Measurements from ENCODE around the gene NAE1. TPM values are rescaled to one million over a fixed set of nuclear protein-coding genes. Genes with fewer than 3 reads are reported as not detected.

NAE1 gene
- total RNA-seq, 2 experiments from 2014 or later, result 89.1 to 91.2 TPM

DNA sequence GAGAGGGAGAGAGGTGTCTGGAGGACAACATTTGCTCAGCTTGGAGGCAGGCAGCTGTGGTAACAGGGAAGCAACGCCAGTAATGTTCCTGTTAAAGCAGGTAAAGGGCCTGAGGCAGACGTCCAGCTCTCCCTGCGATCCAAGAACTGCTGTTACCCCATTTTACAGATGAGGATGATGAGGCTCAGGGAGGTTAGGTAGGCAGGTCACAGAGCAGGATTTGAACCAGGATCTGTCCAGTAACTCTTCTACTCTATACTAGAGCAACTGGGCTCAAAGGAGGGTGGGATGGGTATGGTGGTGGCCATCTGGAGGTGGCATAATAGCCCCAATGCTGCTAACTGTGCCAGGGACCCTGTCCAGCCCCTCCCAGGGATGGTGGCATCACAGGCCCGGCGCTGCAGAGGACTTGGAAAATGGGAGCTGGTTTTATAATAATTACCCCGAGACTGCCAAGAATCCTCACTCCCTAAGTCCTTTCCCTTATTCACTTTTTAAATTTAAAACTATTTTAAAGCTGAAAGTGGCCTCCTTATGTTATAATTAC, 25.5 kb upstream of the NAE1 start:
- CTCF ChIA-PET, result interaction anchor here (0.6 kb wide), 1 partner anchor 19 kb away, joined by 3 read pairs; no protein-coding TSS in a partner anchor
- no peaks in the 10 kb centered on the region for H3K36me3 Mint-ChIP-seq (ENCODE audit: low read depth)
- Histone ChIP-seq H3K9me3 (ENCODE audit: control insufficient read depth in 1 of 2, insufficient read depth in 1 of 2, low read length in 2 of 2) (no peaks in the 10 kb centered on the region), H3K4me3 (ENCODE audit: low read length) (no peak overlapping the region), H3K27me3 (ENCODE audit: control insufficient read depth in 1 of 2, insufficient read depth in 2 of 2, low read length in 2 of 2) (no peaks in the 10 kb centered on the region), H3K4me1 (ENCODE audit: insufficient read depth, low read length) (no peaks in the 10 kb centered on the region), H3K27ac (ENCODE audit: low read depth in 1 of 2, low read length in 2 of 2) (no peak overlapping the region), H3K36me3 (ENCODE audit: insufficient read depth, low read length) (no peaks in the 10 kb centered on the region)
- intact Hi-C loops (cut with DNase I, micrococcal nuclease), result no loop called here
- H3K27me3 Mint-ChIP-seq, result no peaks in the 10 kb centered on the region
- ATAC-seq (ENCODE audit: poor library complexity), result no peak
- no peak overlapping the region for H3K27ac Mint-ChIP-seq
- POLR2A ChIA-PET, result no interaction called here
- H3K4me3 Mint-ChIP-seq, result no peak overlapping the region
- H3K9me3 Mint-ChIP-seq, result no peaks in the 10 kb centered on the region
- H3K4me1 Mint-ChIP-seq (ENCODE audit: low read depth), result no peaks in the 10 kb centered on the region
- TF ChIP-seq, protein P1, sequence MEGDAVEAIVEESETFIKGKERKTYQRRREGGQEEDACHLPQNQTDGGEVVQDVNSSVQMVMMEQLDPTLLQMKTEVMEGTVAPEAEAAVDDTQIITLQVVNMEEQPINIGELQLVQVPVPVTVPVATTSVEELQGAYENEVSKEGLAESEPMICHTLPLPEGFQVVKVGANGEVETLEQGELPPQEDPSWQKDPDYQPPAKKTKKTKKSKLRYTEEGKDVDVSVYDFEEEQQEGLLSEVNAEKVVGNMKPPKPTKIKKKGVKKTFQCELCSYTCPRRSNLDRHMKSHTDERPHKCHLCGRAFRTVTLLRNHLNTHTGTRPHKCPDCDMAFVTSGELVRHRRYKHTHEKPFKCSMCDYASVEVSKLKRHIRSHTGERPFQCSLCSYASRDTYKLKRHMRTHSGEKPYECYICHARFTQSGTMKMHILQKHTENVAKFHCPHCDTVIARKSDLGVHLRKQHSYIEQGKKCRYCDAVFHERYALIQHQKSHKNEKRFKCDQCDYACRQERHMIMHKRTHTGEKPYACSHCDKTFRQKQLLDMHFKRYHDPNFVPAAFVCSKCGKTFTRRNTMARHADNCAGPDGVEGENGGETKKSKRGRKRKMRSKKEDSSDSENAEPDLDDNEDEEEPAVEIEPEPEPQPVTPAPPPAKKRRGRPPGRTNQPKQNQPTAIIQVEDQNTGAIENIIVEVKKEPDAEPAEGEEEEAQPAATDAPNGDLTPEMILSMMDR (IDR thresholded peaks at IDR 0.05), result no peak
- DNase-seq, result no peak

DNA sequence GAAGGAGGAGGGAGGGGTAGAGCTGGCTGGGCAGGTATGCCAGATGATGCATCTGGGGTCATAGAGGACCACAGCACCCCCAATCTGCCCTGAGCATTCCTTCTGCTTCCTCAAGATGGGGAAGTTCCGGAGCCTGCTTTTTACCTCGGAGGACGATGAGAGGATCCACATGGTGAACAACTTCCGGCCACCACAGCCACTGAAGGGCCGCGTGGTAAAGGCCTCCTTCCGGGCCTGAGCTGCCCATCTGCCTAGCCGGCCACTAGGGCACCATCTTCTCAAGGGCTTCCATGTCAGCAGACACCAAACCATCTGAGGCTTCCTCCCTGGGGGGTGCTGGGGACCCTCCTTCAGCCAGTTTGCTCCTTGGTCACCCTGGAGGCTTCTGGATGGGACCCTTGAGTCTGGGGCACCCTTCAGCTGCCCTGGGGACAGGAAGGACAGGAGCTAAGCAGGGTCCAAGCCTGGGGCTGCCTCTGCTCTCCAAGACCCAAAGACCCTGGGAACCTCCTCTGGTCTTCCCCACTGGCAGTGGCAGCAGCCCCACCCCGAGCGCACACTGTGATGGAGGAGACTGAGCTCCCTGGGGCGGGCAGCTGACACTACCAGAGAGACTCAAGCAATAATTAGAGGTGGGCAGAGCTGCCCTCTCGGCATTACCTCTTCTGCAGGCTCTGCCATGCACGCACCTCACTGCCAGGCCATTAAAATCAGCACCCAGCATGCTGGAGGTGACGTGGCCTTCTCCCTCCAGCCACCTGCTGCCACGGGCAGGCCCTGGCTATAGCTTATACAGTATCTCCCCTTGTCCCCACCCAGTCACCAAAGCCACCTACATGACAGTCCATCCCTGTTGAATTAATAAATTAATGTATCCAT, 22.7 kb upstream of the NAE1 start:
- H3K9me3 ChIP-seq (ENCODE audit: control insufficient read depth in 1 of 2, insufficient read depth in 1 of 2, low read length in 2 of 2), result no peaks in the 10 kb centered on the region
- CTCF ChIA-PET, result no interaction called here
- no peak for DNase-seq
- intact Hi-C loops (cut with DNase I, micrococcal nuclease), result no loop called here
- no peak for ATAC-seq (ENCODE audit: poor library complexity)
- Mint-ChIP-seq H3K9me3 (no peaks in the 10 kb centered on the region), H3K27ac (no peak overlapping the region), H3K4me1 (ENCODE audit: low read depth) (no peaks in the 10 kb centered on the region), H3K4me3 (no peak overlapping the region), H3K27me3 (peaks cover under 1% of the 10 kb centered on the region), H3K36me3 (ENCODE audit: low read depth) (no peaks in the 10 kb centered on the region)
- TF ChIP-seq, protein P1 (IDR thresholded peaks at IDR 0.05), result no peak
- no peak overlapping the region for H3K4me3 ChIP-seq (ENCODE audit: low read length)
- no peaks in the 10 kb centered on the region for H3K4me1 ChIP-seq (ENCODE audit: insufficient read depth, low read length)
- H3K36me3 ChIP-seq (ENCODE audit: insufficient read depth, low read length), result no peaks in the 10 kb centered on the region
- POLR2A ChIA-PET, result no interaction called here
- H3K27ac ChIP-seq (ENCODE audit: low read depth in 1 of 2, low read length in 2 of 2), result no peak overlapping the region
- H3K27me3 ChIP-seq (ENCODE audit: control insufficient read depth in 1 of 2, insufficient read depth in 2 of 2, low read length in 2 of 2), result peaks cover 0 to 1% of the 10 kb centered on the region in 2 experiments

DNA sequence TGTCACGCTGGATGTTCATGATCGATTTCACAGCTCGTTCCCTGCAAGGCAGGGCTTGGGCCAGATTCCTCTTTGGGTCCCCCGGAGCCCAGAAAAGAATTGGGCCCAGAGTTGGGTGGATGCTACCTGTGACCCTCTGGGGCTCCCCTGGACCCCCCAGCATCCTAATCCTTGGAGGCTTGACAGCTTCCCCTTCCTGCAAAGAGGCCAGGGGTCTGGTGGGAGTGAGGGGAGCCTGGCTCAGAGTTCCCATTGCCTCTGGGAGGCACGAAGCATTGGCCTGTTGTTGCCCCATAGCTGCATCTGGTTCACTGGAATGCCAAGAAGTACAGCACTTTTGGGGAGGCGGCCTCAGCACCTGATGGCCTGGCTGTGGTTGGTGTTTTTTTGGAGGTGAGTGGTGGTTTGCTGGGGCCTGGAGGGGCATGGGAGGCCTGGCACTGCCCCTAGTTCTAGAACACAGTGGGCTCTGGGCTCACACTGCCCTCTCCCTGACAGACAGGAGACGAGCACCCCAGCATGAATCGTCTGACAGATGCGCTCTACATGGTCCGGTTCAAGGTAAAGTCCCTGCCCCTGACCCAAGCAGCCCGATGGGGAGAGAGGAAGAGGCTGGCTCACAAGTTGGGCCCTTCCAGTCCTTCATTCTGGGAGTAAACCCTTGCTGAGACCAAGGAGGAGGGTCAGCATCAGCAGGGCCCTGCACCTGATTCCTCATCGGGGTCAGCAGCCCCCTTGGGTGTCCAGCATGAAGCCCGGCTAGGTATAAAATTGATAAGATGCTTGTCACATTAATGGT, 20.6 kb upstream of the NAE1 start:
- Histone ChIP-seq H3K27me3 (ENCODE audit: control insufficient read depth in 1 of 2, insufficient read depth in 2 of 2, low read length in 2 of 2) (peaks cover 8 to 9% of the 10 kb centered on the region in 2 experiments), H3K9me3 (ENCODE audit: control insufficient read depth in 1 of 2, insufficient read depth in 1 of 2, low read length in 2 of 2) (no peaks in the 10 kb centered on the region), H3K27ac (ENCODE audit: low read depth in 1 of 2, low read length in 2 of 2) (no peak overlapping the region), H3K4me3 (ENCODE audit: low read length) (no peak overlapping the region), H3K36me3 (ENCODE audit: insufficient read depth, low read length) (no peaks in the 10 kb centered on the region), H3K4me1 (ENCODE audit: insufficient read depth, low read length) (no peaks in the 10 kb centered on the region)
- Mint-ChIP-seq H3K36me3 (ENCODE audit: low read depth) (no peaks in the 10 kb centered on the region), H3K4me3 (no peak overlapping the region), H3K9me3 (no peaks in the 10 kb centered on the region), H3K4me1 (ENCODE audit: low read depth) (no peaks in the 10 kb centered on the region), H3K27ac (no peak overlapping the region), H3K27me3 (peaks cover 18% of the 10 kb centered on the region)
- ChIA-PET CTCF (no interaction called here), POLR2A (interaction anchor here (1.1 kb wide), 1 partner anchor 21 kb away, joined by 4 read pairs; the partner anchor contains the start of gene NAE1)
- intact Hi-C loops (cut with DNase I, micrococcal nuclease), result no loop called here
- ATAC-seq (ENCODE audit: poor library complexity) (no peak), DNase-seq (no peak)
- TF ChIP-seq, protein P1 (IDR thresholded peaks at IDR 0.05), result no peak
